ENCODE measurements around the gene CSF2.

GRCh38 chr5:132057498-132058255 lies 15.9 kb upstream of the CSF2 start:
- TF ChIP-seq EZH2phosphoT487 (IDR thresholded peaks at IDR 0.05; ENCODE audit: borderline replicate concordance, low read depth, low read length) (no peak), CTCF (conservative IDR thresholded peaks at IDR 0.05; ENCODE audit: low read length) (no peak)

Measured in OCI-LY7 (cell line).